ENCODE results near the gene SERPINB1.
A peak's percentile ranks its signal among the peaks of the same experiment; 100 is the strongest.

Gene SERPINB1

DNA sequence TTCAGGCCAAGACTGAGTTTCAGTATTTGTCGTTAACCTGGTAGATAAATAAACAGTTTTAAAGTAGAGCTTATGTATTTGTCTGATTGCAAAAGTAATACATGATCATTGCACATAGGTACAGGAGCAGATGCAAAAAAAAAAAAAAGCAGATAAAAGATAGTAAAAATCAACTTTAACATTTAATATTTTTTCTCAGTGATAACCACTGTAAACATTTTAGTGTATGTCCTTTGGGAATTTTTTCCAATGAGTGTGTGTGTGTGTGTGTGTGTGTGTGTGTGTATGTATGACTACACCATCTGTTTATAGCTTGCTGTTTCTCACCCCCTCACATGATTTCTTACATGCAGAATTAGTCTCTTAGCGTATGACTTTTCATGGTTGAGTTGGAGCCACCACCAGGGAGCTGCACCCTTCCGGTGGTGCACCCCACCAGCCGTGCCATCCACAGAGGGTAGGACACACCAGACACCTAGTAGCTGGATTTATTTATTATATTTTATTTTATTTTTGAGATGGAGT is 50.2 kb downstream of the SERPINB1 start:
- no peak overlapping the region for H3K4me2 ChIP-seq (ENCODE audit: insufficient read depth, low read length)
- no peaks in the 10 kb centered on the region for H3K27me3 ChIP-seq (ENCODE audit: insufficient read depth, low read length, poor library complexity)

DNA sequence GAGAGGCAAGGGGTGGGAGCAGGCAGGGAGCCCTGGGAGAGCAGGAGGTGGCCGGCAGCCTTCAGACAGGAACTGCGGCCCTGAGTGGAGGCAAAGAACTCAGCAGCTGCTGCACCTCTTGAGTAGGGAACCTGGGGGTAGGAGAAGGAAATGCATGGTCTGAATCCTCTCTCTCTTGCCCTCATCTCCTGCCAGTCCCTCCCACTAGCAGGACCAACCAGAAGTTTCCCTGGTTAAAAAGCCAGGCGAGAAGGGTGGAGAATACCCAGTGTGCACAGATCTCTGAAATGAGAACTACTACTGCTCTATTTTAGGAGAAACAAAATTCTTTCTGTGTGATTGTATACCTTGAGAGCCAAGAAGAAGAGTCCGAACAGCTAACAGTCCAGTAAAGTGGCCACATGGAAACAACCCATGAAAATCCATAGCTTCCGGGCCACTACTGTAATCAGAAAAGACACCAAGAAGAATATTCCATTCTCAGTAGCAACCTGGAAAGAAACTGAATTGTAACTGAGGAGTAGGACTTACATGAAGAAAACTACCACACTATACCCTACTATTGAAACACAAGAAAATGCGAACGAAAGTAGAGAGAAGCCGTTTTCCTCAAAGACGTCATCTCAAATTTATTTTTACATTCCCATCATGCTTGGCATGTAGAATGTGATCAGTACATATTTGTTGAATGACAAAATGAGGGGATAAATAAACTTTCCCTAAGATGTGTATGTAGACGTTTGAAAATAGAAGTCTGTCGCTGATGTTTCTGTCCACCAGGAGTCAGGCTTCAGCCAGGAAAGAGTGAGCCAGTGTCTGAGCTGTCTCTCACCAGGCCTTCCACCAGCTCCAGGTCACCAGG is 50.8 kb downstream of the SERPINB1 start:
- H3K27ac ChIP-seq (ENCODE audit: low read length), result no peak overlapping the region
- peaks cover 18% of the 10 kb centered on the region for H3K79me2 ChIP-seq (ENCODE audit: insufficient read depth, low read length)
- DNase-seq (peak; percentile 36), ATAC-seq (ENCODE audit: insufficient read depth, low read depth) (peak; percentile 77)
- H3K36me3 ChIP-seq (ENCODE audit: insufficient read depth, low read length), result peaks cover 22% of the 10 kb centered on the region; the same call in 1 of the 2 replicates
- no peak overlapping the region for H3K9ac ChIP-seq (ENCODE audit: low read depth, low read length)
- no peaks in the 10 kb centered on the region for H3K27me3 ChIP-seq (ENCODE audit: insufficient read depth, low read length, poor library complexity)
- no peaks in the 10 kb centered on the region for H3K4me1 ChIP-seq (ENCODE audit: insufficient read depth, low read length)
- H3K9me3 ChIP-seq (ENCODE audit: insufficient read depth, low read length, severe bottlenecking), result no peaks in the 10 kb centered on the region
- no peak overlapping the region for H3K4me2 ChIP-seq (ENCODE audit: insufficient read depth, low read length)
- no peak overlapping the region for H3K4me3 ChIP-seq (ENCODE audit: low read depth in 1 of 2, low read length in 2 of 2)
- TF ChIP-seq, protein P1, sequence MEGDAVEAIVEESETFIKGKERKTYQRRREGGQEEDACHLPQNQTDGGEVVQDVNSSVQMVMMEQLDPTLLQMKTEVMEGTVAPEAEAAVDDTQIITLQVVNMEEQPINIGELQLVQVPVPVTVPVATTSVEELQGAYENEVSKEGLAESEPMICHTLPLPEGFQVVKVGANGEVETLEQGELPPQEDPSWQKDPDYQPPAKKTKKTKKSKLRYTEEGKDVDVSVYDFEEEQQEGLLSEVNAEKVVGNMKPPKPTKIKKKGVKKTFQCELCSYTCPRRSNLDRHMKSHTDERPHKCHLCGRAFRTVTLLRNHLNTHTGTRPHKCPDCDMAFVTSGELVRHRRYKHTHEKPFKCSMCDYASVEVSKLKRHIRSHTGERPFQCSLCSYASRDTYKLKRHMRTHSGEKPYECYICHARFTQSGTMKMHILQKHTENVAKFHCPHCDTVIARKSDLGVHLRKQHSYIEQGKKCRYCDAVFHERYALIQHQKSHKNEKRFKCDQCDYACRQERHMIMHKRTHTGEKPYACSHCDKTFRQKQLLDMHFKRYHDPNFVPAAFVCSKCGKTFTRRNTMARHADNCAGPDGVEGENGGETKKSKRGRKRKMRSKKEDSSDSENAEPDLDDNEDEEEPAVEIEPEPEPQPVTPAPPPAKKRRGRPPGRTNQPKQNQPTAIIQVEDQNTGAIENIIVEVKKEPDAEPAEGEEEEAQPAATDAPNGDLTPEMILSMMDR (IDR thresholded peaks at IDR 0.05; ENCODE audit: borderline replicate concordance, extremely low read depth, low read length, poor library complexity, severe bottlenecking), result peak; percentile 69
- no peak for TF ChIP-seq EZH2 (IDR thresholded peaks at IDR 0.05; ENCODE audit: borderline replicate concordance, low read depth, low read length, severe bottlenecking)
- H2AFZ ChIP-seq (ENCODE audit: low read depth, low read length), result no peak overlapping the region
- H4K20me1 ChIP-seq (ENCODE audit: insufficient read depth, low read length), result peaks cover 25% of the 10 kb centered on the region; the same call in 1 of the 2 replicates

More for the DNA sequence above, 50.2 kb downstream of the SERPINB1 start:
- Histone ChIP-seq H3K36me3 (ENCODE audit: insufficient read depth, low read length) (peaks cover 15% of the 10 kb centered on the region; the same call in 1 of the 2 replicates), H3K9me3 (ENCODE audit: insufficient read depth, low read length, severe bottlenecking) (no peaks in the 10 kb centered on the region), H3K4me3 (ENCODE audit: low read depth in 1 of 2, low read length in 2 of 2) (no peak overlapping the region), H3K9ac (ENCODE audit: low read depth, low read length) (no peak overlapping the region), H2AFZ (ENCODE audit: low read depth, low read length) (no peak overlapping the region), H4K20me1 (ENCODE audit: insufficient read depth, low read length) (peaks cover 25% of the 10 kb centered on the region; the same call in 1 of the 2 replicates), H3K27ac (ENCODE audit: low read length) (no peak overlapping the region), H3K79me2 (ENCODE audit: insufficient read depth, low read length) (peaks cover 11% of the 10 kb centered on the region), H3K4me1 (ENCODE audit: insufficient read depth, low read length) (no peaks in the 10 kb centered on the region)
- TF ChIP-seq, protein P1 (IDR thresholded peaks at IDR 0.05; ENCODE audit: borderline replicate concordance, extremely low read depth, low read length, poor library complexity, severe bottlenecking), result no peak
- no peak for TF ChIP-seq EZH2 (IDR thresholded peaks at IDR 0.05; ENCODE audit: borderline replicate concordance, low read depth, low read length, severe bottlenecking)
- DNase-seq, result no peak
- ATAC-seq (ENCODE audit: insufficient read depth, low read depth), result no peak

DNA sequence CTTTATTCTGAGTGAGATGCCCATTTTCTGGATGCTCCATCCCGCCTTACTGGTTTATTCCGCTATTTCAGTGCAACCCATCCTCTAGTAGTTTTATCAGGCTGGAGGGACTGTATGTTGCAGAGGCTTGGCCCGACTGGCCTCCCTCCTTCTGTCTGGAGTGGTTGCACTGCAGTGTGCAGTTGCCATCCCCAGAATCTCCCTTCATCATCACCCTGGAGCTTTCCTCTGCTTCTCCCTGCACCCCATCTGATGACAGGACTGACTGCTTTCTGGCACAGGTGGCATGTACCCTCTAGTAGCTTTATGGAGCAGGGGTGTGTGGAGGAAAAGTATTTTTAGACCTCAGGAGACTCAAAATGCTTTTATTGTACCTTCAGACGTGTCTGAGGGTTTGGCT is 55.4 kb downstream of the SERPINB1 start:
- H3K4me1 ChIP-seq (ENCODE audit: insufficient read depth, low read length), result no peaks in the 10 kb centered on the region
- peaks cover 42% of the 10 kb centered on the region; the same call in 1 of the 2 replicates for H4K20me1 ChIP-seq (ENCODE audit: insufficient read depth, low read length)
- ATAC-seq (ENCODE audit: insufficient read depth, low read depth), result no peak
- TF ChIP-seq, protein P1 (IDR thresholded peaks at IDR 0.05; ENCODE audit: borderline replicate concordance, extremely low read depth, low read length, poor library complexity, severe bottlenecking), result no peak
- no peak for TF ChIP-seq EZH2 (IDR thresholded peaks at IDR 0.05; ENCODE audit: borderline replicate concordance, low read depth, low read length, severe bottlenecking)
- no peak overlapping the region for H2AFZ ChIP-seq (ENCODE audit: low read depth, low read length)
- no peaks in the 10 kb centered on the region for H3K27me3 ChIP-seq (ENCODE audit: insufficient read depth, low read length, poor library complexity)
- no peak overlapping the region for H3K4me2 ChIP-seq (ENCODE audit: insufficient read depth, low read length)
- H3K9ac ChIP-seq (ENCODE audit: low read depth, low read length), result no peak overlapping the region
- H3K27ac ChIP-seq (ENCODE audit: low read length), result no peak overlapping the region
- peaks cover 56% of the 10 kb centered on the region for H3K79me2 ChIP-seq (ENCODE audit: insufficient read depth, low read length)
- H3K4me3 ChIP-seq (ENCODE audit: low read depth in 1 of 2, low read length in 2 of 2), result no peak overlapping the region
- H3K36me3 ChIP-seq (ENCODE audit: insufficient read depth, low read length), result peaks cover 65% of the 10 kb centered on the region
- no peak for DNase-seq
- no peaks in the 10 kb centered on the region for H3K9me3 ChIP-seq (ENCODE audit: insufficient read depth, low read length, severe bottlenecking)
